Endothelial cell of umbilical vein (primary cell): ENCODE results near the gene AHNAK2. TPM values are rescaled to one million over a fixed set of nuclear protein-coding genes. Genes with fewer than 3 reads are reported as not detected.

Experiments used
- BruUV-seq: library from RNA; stranded (reverse); fragments of 400-500 nt; replicated peaks from 2 replicates; lab custom pipeline; 2021; lab: Mats Ljungman, UMichigan
- CTCF ChIA-PET: fragments of 300-600, 350-600 bp; sonication (Branson Sonifier 250); formaldehyde crosslinking; loops from one replicate; lab custom pipeline; 2021; ENCODE audit warnings: antibody characterized with exemption, inconsistent platforms; lab: Charles Lee
- POLR2A ChIA-PET: fragments of 300-600, 350-600 bp; sonication (Branson Sonifier 250); formaldehyde crosslinking; loops from one replicate; lab custom pipeline; 2021; ENCODE audit warnings: antibody characterized with exemption, inconsistent platforms; lab: Charles Lee
- DNase-seq: peaks from one replicate; pipeline ENCODE4 v3.0.0-alpha.2; 2011; ENCODE audit warnings: low read depth, low spot score
- FAIRE-seq: peaks from 2 replicates; lab custom pipeline; 2011; peaks lifted over from hg19 to GRCh38; lab: Jason Lieb, UNC
- H2AFZ ChIP-seq: 2 replicates; pipeline ENCODE4 v1.6.0; 2012; ENCODE audit warnings: low read depth, low read length, control low read depth, inconsistent platforms
- H3K27ac ChIP-seq: 2 replicates; pipeline ENCODE4 v1.5.1; 2011; ENCODE audit warnings: low read depth, mild to moderate bottlenecking, control low read depth, low read length, moderate library complexity; ENCODE audit not compliant: insufficient read depth
- H3K27me3 ChIP-seq, 2 experiments: 2 replicates each; pipeline versions ENCODE4 v1.6.0 to v1.6.1; 2011; ENCODE audit warnings: low read length in 2 of 2, mixed read lengths in 1 of 2; ENCODE audit not compliant: control insufficient read depth in 2 of 2, insufficient read depth in 2 of 2
- H3K36me3 ChIP-seq, 2 experiments: 2 replicates in 1 of 2; 3 replicates in 1 of 2; pipeline ENCODE4 v1.5.1; 2011; ENCODE audit warnings: low read length in 2 of 2, mild to moderate bottlenecking in 1 of 2, moderate library complexity in 1 of 2; ENCODE audit not compliant: control insufficient read depth in 2 of 2, insufficient read depth in 2 of 2; ENCODE audit errors: extremely low read depth in 1 of 2
- H3K4me1 ChIP-seq: 3 replicates; pipeline ENCODE4 v1.5.1; 2011; ENCODE audit warnings: mild to moderate bottlenecking, low read length; ENCODE audit not compliant: control insufficient read depth, insufficient read depth; ENCODE audit errors: extremely low read depth
- H3K4me2 ChIP-seq: 2 replicates; pipeline ENCODE4 v1.6.1; 2011; ENCODE audit warnings: low read length, control low read depth, mixed read lengths; ENCODE audit not compliant: insufficient read depth
- H3K4me3 ChIP-seq, 3 experiments: fragments of 200-600 bp in 1 of 3; sonication (generic), shearing (Covaris generic) in 1 of 3; replicated peaks in 1 of 3; 2 replicates each; pipeline ENCODE4 v1.5.1; 2011 to 2016; ENCODE audit warnings: control low read depth in 3 of 3, low read length in 3 of 3, mild to moderate bottlenecking in 2 of 3, inconsistent platforms in 1 of 3, low read depth in 1 of 3, moderate library complexity in 1 of 3; ENCODE audit not compliant: insufficient read depth in 1 of 3
- H3K79me2 ChIP-seq: 2 replicates; pipeline ENCODE4 v1.6.0; 2012; ENCODE audit warnings: low read length, inconsistent platforms; ENCODE audit not compliant: control insufficient read depth, insufficient read depth
- H3K9ac ChIP-seq: replicated peaks from 2 replicates; pipeline ENCODE3; 2011; ENCODE audit warnings: low read length, control low read depth; ENCODE audit not compliant: insufficient read depth; ENCODE audit errors: extremely low read depth
- H3K9me1 ChIP-seq: replicated peaks from 3 replicates; pipeline ENCODE4 v1.6.0; 2011; ENCODE audit warnings: mild to moderate bottlenecking, low read length; ENCODE audit not compliant: control insufficient read depth, insufficient read depth; ENCODE audit errors: extremely low read depth
- H3K9me3 ChIP-seq: replicated peaks from 2 replicates; pipeline ENCODE4 v1.5.1; 2012; ENCODE audit warnings: low read length, inconsistent platforms; ENCODE audit not compliant: control insufficient read depth, insufficient read depth
- H4K20me1 ChIP-seq: replicated peaks from 2 replicates; pipeline ENCODE3; 2011; ENCODE audit warnings: mild to moderate bottlenecking, low read length; ENCODE audit not compliant: control insufficient read depth, insufficient read depth; ENCODE audit errors: extremely low read depth
- CTCF ChIP-seq, 2 donors: IDR thresholded peaks; 1 replicate in 1 of 2; 2 replicates in 1 of 2; pipeline ENCODE4 v1.5.1; 2011; ENCODE audit warnings: low read length in 2 of 2, mild to moderate bottlenecking in 2 of 2, moderate library complexity in 2 of 2, control low read depth in 1 of 2, inconsistent platforms in 1 of 2, low read depth in 1 of 2; ENCODE audit not compliant: insufficient read depth in 1 of 2; ENCODE audit errors: extremely low read depth in 1 of 2
- EZH2 ChIP-seq: IDR thresholded peaks from 2 replicates; pipeline ENCODE4 v1.6.1; 2012; ENCODE audit warnings: borderline replicate concordance, low read depth, mild to moderate bottlenecking, moderate library complexity, low read length, inconsistent platforms; ENCODE audit not compliant: severe bottlenecking
- FOS ChIP-seq: IDR thresholded peaks from 2 replicates; pipeline ENCODE4 v1.6.1; 2011; ENCODE audit warnings: mild to moderate bottlenecking, low read length, moderate library complexity, borderline replicate concordance; ENCODE audit not compliant: insufficient read depth
- GATA2 ChIP-seq: IDR thresholded peaks from 2 replicates; pipeline ENCODE4 v1.7.0; 2011; ENCODE audit warnings: low read depth, mild to moderate bottlenecking, moderate library complexity, mixed read lengths, low read length; ENCODE audit not compliant: insufficient read length, insufficient read depth
- JUN ChIP-seq: IDR thresholded peaks from 2 replicates; pipeline ENCODE4 v1.6.1; 2011; ENCODE audit warnings: borderline replicate concordance, low read depth; ENCODE audit not compliant: insufficient read length, insufficient read depth
- MYC ChIP-seq: IDR thresholded peaks from one replicate; pipeline ENCODE4 v1.6.1; 2011; ENCODE audit warnings: mild to moderate bottlenecking, low read depth, low read length
- POLR2A ChIP-seq: IDR thresholded peaks from 2 replicates; pipeline ENCODE4 v1.6.1; 2012; ENCODE audit warnings: low read depth, mild to moderate bottlenecking, control low read depth, low read length
- POLR2AphosphoS5 ChIP-seq: IDR thresholded peaks from 2 replicates; pipeline ENCODE4 v1.6.1; 2012; ENCODE audit warnings: low read depth, mild to moderate bottlenecking, control low read depth, low read length, moderate library complexity; ENCODE audit not compliant: insufficient read depth
- dilution Hi-C: fragments of 300-500 bp; cut with MboI; formaldehyde crosslinking; loops from one replicate; pipeline ENCODE4 v1.15.0; 2019; ENCODE audit warnings: low sequenced_read_pairs; ENCODE audit not compliant: extremely low pct_ligation_motif_present
- intact Hi-C: fragments of 100-400 bp; cut with micrococcal nuclease; formaldehyde crosslinking; loops from one replicate; pipeline ENCODE4 v1.10.0; 2022
- polyA plus RNA-seq, 4 experiments: library from polyadenylated mRNA; depleted of rRNA in 3 of 4; stranded (reverse) in 3 of 4; unstranded in 1 of 4; fragments of >200 nt; gene quantifications; 2 replicates each; pipeline versions ENCODE4 v1.2.1 to v1.2.3, GENCODE V29; 2011 to 2012; ENCODE audit warnings: missing spikeins in 1 of 4
- total RNA-seq: library from RNA; stranded (reverse); gene quantifications from 2 replicates; pipeline ENCODE4 v1.2.3, GENCODE V29; 2021
- TF ChIP-seq, protein P1 (sequence below): IDR thresholded peaks from 2 replicates; pipeline ENCODE4 v1.6.1; 2011; ENCODE audit not compliant: insufficient read depth, insufficient read length

AHNAK2 gene
- total and polyA plus RNA-seq, 2 donors (not counting 3 experiments of a cell fraction or from before 2014, with no cell fraction given): 17.7 to 68.7 TPM

DNA sequence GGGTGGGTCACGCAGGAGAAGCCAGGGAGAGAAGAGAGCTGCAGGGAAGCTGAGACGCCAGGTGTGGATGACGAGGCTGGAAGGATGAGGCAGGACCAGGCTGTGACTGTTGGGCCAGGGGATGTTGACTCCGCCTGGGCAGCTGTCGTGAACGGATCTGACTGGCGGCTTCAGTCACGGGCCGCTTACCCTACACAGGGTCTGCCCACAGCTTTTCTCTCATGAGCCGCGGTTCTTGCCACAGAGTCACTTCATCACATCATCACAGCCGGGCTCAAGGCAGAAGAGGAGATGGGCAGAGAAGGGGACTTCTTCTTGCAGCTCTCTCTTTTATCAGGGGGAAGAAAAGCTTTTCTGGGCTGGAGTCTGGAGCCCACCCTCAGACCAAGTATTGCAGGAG lies 15.1 kb upstream of the AHNAK2 start:
- intact Hi-C loops (no loop called here), dilution Hi-C loops (no loop called here)
- no peaks in the 10 kb centered on the region for H4K20me1 ChIP-seq
- no peaks in the 10 kb centered on the region for H3K27me3 ChIP-seq
- no peaks in the 10 kb centered on the region for H3K4me1 ChIP-seq
- CTCF ChIA-PET: interaction anchor here (1.2 to 2.7 kb wide), 2 partner anchors 20 to 52 kb away, joined by 5 to 14 read pairs; no protein-coding TSS in a partner anchor
- no peaks in the 10 kb centered on the region for H3K9me3 ChIP-seq
- DNase-seq (no peak), FAIRE-seq (no peak)
- H2AFZ ChIP-seq: no peak overlapping the region
- H3K79me2 ChIP-seq: no peaks in the 10 kb centered on the region
- no peak overlapping the region for H3K9ac ChIP-seq
- BruUV-seq: no TSS peak
- no peak for TF ChIP-seq POLR2A
- TF ChIP-seq GATA2: no peak
- no peak for TF ChIP-seq MYC
- TF ChIP-seq JUN: no peak
- no peak for TF ChIP-seq CTCF (IDR thresholded peaks at IDR 0.05; ENCODE audit: extremely low read depth in 1 of 2, insufficient read depth in 1 of 2, low read depth in 1 of 2, low read length in 2 of 2)
- TF ChIP-seq FOS: no peak
- TF ChIP-seq EZH2: no peak
- TF ChIP-seq, protein P1, sequence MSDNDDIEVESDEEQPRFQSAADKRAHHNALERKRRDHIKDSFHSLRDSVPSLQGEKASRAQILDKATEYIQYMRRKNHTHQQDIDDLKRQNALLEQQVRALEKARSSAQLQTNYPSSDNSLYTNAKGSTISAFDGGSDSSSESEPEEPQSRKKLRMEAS: no peak
- no peak for TF ChIP-seq POLR2AphosphoS5
- H3K4me2 ChIP-seq: no peak overlapping the region
- POLR2A ChIA-PET: interaction anchor here (0.6 kb wide), 1 partner anchor 147 kb away, joined by 3 read pairs; no protein-coding TSS in a partner anchor
- H3K27ac ChIP-seq: no peak overlapping the region
- no peaks in the 10 kb centered on the region for H3K9me1 ChIP-seq
- H3K36me3 ChIP-seq: peaks cover 0 to 2% of the 10 kb centered on the region in 2 experiments
- H3K4me3 ChIP-seq: no peak overlapping the region
